Measurements from ENCODE around the gene TTYH1. TPM values are rescaled to one million over a fixed set of nuclear protein-coding genes. Genes with fewer than 3 reads are reported as not detected.

The TTYH1 gene
- total and polyA plus RNA-seq, 2 of the 8 experiments (the other 6 are each of a cell fraction or from before 2014, with no cell fraction given): 26.7 to 46.5 TPM

- Histone ChIP-seq H3K56ac (replicated peaks; ENCODE audit: insufficient read length, low read depth, low read length) (no peak overlapping the region), H3K4me2 (ENCODE audit: insufficient read depth in 1 of 2, low read depth in 2 of 2, low read length in 2 of 2) (no peak overlapping the region), H3K79me2 (ENCODE audit: control insufficient read depth in 1 of 2, insufficient read depth in 2 of 2, low read length in 2 of 2) (no peaks in the 10 kb centered on the region), H3K27me3 (replicated peaks in 1 of 4; ENCODE audit: control insufficient read depth in 3 of 4, extremely low read depth in 1 of 4, insufficient read depth in 3 of 4, low read length in 3 of 4) (peaks cover 0 to 3% (median 1%) of the 10 kb centered on the region in 4 experiments; a peak in 2 of 7 replicates), H4K8ac (ENCODE audit: extremely low read depth, insufficient read depth, low read length) (no peak overlapping the region), H3K23me2 (ENCODE audit: low read depth, low read length) (peaks cover 2% of the 10 kb centered on the region), H3K23ac (ENCODE audit: insufficient read length) (no peak overlapping the region), H3K9ac (replicated peaks in 1 of 4; ENCODE audit: extremely low read depth in 1 of 4, low read depth in 3 of 4, low read length in 3 of 4) (no peak overlapping the region), H3K4me3 (ENCODE audit: extremely low read depth in 1 of 4, insufficient read depth in 2 of 4, low read depth in 3 of 4, low read length in 4 of 4) (no peak overlapping the region), H2AFZ (ENCODE audit: low read length) (no peak overlapping the region), H2BK15ac (ENCODE audit: low read length) (no peak overlapping the region), H3K4me1 (replicated peaks in 1 of 4; ENCODE audit: control insufficient read depth in 3 of 4, insufficient read depth in 4 of 4, low read length in 3 of 4) (peaks cover 0 to 18% (median 4%) of the 10 kb centered on the region in 4 experiments; a peak in 5 of 7 replicates), H4K20me1 (replicated peaks in 1 of 2; ENCODE audit: control insufficient read depth in 1 of 2, insufficient read depth in 2 of 2, low read length in 2 of 2) (peaks cover 7 to 14% of the 10 kb centered on the region in 2 experiments), H2BK20ac (ENCODE audit: low read length) (no peak overlapping the region), H2AK5ac (ENCODE audit: low read depth, low read length) (no peak overlapping the region), H3K27ac (ENCODE audit: low read depth, low read length) (no peak overlapping the region), H3K36me3 (ENCODE audit: control insufficient read depth in 2 of 4, insufficient read depth in 4 of 4, low read length in 3 of 4) (peaks cover 2 to 18% (median 3%) of the 10 kb centered on the region in 4 experiments; a peak in 7 of 8 replicates), H2BK12ac (ENCODE audit: low read depth, low read length) (no peak overlapping the region), H3K18ac (ENCODE audit: extremely low read depth, low read length) (no peak overlapping the region), H3K4ac (replicated peaks; ENCODE audit: insufficient read length, low read depth, low read length) (no peak overlapping the region), H4K5ac (ENCODE audit: insufficient read length, low read depth, low read length) (no peak overlapping the region), H3K9me3 (ENCODE audit: insufficient read depth in 2 of 2, low read depth in 1 of 2, low read length in 1 of 2) (no peaks in the 10 kb centered on the region), H2BK120ac (replicated peaks; ENCODE audit: low read depth, low read length) (no peak overlapping the region), H3K14ac (ENCODE audit: insufficient read length) (no peak overlapping the region), H3K79me1 (ENCODE audit: low read depth, low read length) (no peaks in the 10 kb centered on the region), H2BK5ac (ENCODE audit: low read depth, low read length) (no peak overlapping the region), H4K91ac (replicated peaks; ENCODE audit: insufficient read length, low read length) (no peak overlapping the region)
- FAIRE-seq (no peak), DNase-seq (ENCODE audit: low read depth in 1 of 2, low spot score in 2 of 2) (no peak)
- POLR2A ChIA-PET (ENCODE audit: partially characterized antibody): interaction anchor here (0.9 to 13.5 kb wide), 10 partner anchors 8 to 239 kb away, joined by 3 to 133 read pairs (median 4); partner anchors contain the start of genes CDC42EP5, LENG8, LENG9 and MBOAT7
- 85% methylated on average over 10 of the region's 11 CpGs; no CpG with 5 or more reads in 1 of the 2 experiments for WGBS, 2 experiments (ENCODE audit: extremely low coverage in 1 of 2, insufficient coverage in 1 of 2, insufficient read length in 1 of 2, insufficient replicate concordance in 2 of 2, low coverage in 1 of 2, low lambda C conversion rate in 2 of 2, missing lambda C conversion rate in 1 of 2)
- CTCF ChIA-PET (ENCODE audit: partially characterized antibody): interaction anchor here (2.6 to 7.2 kb wide), 4 partner anchors 8 to 37 kb away, joined by 26 to 42 read pairs (median 36); partner anchors contain the start of gene TTYH1
- TF ChIP-seq YY1 (IDR thresholded peaks at IDR 0.05; ENCODE audit: low read depth, low read length): no peak
- no peak for TF ChIP-seq SAP30 (IDR thresholded peaks at IDR 0.05; ENCODE audit: insufficient read depth, insufficient replicate concordance, low read length)
- TF ChIP-seq RFX5 (IDR thresholded peaks at IDR 0.05; ENCODE audit: borderline replicate concordance, low read depth, low read length): no peak
- no peak for TF ChIP-seq TEAD4 (IDR thresholded peaks at IDR 0.05; ENCODE audit: low read depth, low read length)
- TF ChIP-seq MAFK (IDR thresholded peaks at IDR 0.05; ENCODE audit: low read depth, low read length): no peak
- no peak for TF ChIP-seq BRCA1 (IDR thresholded peaks at IDR 0.05; ENCODE audit: low read depth, low read length)
- TF ChIP-seq ASH2L (IDR thresholded peaks at IDR 0.05; ENCODE audit: low read length): no peak
- no peak for TF ChIP-seq EGR1 (IDR thresholded peaks at IDR 0.05; ENCODE audit: borderline replicate concordance, low read depth, low read length)
- TF ChIP-seq RXRA (IDR thresholded peaks at IDR 0.05; ENCODE audit: insufficient read depth, low read depth, low read length): no peak
- no peak for TF ChIP-seq SRF (IDR thresholded peaks at IDR 0.05; ENCODE audit: low read depth, low read length)
- no peak for TF ChIP-seq TBP (IDR thresholded peaks at IDR 0.05; ENCODE audit: low read depth, low read length)
- no peak for TF ChIP-seq CHD1 (IDR thresholded peaks at IDR 0.05; ENCODE audit: low read depth, low read length)
- no peak for TF ChIP-seq NANOG (IDR thresholded peaks at IDR 0.05; ENCODE audit: insufficient read depth, low read depth, low read length, poor library complexity, severe bottlenecking)
Observed at GRCh38 chr19:54428323-54429175, 13.3 kb downstream of the TTYH1 start.

All from H1 (cell line).